K562 (cell line): ENCODE data around the gene CCNL1.

Source experiments
- RFX5 ChIP-seq: IDR thresholded peaks from 2 replicates; pipeline ENCODE4 v1.6.1; 2011; ENCODE audit warnings: low read depth, mild to moderate bottlenecking, improper control_type of control experiment, low read length
- TF ChIP-seq, protein P1 (sequence below): IDR thresholded peaks from 3 replicates; pipeline ENCODE4 v1.6.1; 2011; ENCODE audit warnings: borderline replicate concordance, mild to moderate bottlenecking, moderate library complexity; ENCODE audit not compliant: insufficient read length; ENCODE audit errors: extremely low read depth

DNA sequence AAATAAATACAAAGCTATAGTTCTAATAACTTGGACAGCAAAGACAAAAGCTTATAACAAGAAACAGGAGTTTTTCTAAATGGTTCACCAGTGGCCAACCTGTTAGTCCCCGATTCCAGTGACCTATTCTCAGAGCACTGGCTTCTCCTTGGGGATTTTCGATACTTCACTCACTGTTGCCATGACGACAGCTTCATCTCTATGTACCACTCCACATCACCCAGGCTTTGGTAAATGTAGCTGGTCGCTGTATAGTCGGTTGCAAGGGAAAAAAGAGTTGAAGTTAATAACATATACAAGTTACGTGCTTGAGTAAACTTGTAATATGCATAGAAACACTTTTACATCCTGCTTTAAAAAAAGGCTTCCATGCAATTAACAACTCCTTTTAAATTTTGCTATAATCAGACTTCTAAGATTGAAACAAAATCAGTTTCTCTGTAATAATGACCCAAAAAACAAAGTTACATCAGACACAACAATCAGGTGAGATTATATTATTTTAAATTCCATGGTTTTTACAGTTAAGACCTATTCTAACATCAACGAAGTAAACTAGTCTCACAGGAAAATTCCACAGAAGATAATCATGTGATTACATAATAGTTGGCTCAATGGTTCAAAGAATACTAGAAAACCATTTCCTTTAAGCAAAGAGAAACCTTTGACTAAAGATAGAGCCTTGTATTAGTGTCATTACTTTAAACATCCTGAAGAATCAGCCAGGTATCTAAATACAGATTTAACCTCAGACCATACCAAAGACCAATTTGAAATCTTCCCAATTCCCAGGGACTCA lies 2.9 kb downstream of the CCNL1 start:
- no peak for TF ChIP-seq RFX5
- TF ChIP-seq, protein P1, sequence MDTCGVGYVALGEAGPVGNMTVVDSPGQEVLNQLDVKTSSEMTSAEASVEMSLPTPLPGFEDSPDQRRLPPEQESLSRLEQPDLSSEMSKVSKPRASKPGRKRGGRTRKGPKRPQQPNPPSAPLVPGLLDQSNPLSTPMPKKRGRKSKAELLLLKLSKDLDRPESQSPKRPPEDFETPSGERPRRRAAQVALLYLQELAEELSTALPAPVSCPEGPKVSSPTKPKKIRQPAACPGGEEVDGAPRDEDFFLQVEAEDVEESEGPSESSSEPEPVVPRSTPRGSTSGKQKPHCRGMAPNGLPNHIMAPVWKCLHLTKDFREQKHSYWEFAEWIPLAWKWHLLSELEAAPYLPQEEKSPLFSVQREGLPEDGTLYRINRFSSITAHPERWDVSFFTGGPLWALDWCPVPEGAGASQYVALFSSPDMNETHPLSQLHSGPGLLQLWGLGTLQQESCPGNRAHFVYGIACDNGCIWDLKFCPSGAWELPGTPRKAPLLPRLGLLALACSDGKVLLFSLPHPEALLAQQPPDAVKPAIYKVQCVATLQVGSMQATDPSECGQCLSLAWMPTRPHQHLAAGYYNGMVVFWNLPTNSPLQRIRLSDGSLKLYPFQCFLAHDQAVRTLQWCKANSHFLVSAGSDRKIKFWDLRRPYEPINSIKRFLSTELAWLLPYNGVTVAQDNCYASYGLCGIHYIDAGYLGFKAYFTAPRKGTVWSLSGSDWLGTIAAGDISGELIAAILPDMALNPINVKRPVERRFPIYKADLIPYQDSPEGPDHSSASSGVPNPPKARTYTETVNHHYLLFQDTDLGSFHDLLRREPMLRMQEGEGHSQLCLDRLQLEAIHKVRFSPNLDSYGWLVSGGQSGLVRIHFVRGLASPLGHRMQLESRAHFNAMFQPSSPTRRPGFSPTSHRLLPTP = no peak
